NK-92 treated with Interleukin-12 subunit alpha and Interleukin-12 subunit beta, amount 100 ng/mL, for 24 hours (cell line): ENCODE data around the gene KIF22.
"Not testable (repeated sequence)": the region's sequence is repeated elsewhere in the genome, so short reads cannot be mapped to it uniquely, and the experiment has no call there.

Experiments
- DNase-seq: peaks from one replicate; lab custom pipeline; 2025; lab: John Stamatoyannopoulos, UW

The KIF22 gene

GRCh38 chr16:29790183-29790948 lies at the start of gene KIF22:
TSS of gene KIF22 (plus strand) at chr16:29790751. CDS start at chr16:29790760, 9 bp downstream.
- DNase-seq, result peak; percentile 99

DNA sequence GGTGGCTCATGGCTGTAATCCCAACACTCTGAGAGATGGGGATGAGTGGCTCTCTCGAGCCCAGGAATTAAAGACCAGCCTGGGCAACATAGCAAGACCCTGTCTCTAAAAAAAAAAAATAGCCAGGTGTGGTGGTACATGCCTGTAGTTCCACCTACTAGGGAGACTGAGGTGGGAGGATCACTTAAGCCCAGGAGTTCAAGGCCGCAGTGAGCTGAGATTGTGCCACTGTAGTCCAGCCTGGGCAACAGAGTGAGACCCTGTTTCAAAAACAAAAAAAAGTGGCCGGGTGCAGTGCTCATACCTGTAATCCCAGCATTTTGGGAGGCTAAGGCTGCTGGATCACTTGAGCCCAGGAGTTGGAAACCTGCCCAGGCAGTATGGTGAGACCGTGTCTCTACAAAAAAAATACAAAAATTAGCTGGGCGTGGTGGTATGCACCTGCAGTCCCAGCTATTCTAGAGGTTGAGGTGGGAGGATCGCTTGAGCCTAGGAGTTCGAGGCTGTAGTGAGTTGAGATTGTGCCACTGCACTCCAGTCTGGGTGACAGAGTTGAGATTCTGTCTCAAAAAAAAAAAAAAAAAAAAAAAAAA lies 47.8 kb upstream of the KIF22 start:
- no peak for DNase-seq

GRCh38 chr16:29743475-29743826 lies 47.1 kb upstream of the KIF22 start:
- DNase-seq, result no peak

DNA sequence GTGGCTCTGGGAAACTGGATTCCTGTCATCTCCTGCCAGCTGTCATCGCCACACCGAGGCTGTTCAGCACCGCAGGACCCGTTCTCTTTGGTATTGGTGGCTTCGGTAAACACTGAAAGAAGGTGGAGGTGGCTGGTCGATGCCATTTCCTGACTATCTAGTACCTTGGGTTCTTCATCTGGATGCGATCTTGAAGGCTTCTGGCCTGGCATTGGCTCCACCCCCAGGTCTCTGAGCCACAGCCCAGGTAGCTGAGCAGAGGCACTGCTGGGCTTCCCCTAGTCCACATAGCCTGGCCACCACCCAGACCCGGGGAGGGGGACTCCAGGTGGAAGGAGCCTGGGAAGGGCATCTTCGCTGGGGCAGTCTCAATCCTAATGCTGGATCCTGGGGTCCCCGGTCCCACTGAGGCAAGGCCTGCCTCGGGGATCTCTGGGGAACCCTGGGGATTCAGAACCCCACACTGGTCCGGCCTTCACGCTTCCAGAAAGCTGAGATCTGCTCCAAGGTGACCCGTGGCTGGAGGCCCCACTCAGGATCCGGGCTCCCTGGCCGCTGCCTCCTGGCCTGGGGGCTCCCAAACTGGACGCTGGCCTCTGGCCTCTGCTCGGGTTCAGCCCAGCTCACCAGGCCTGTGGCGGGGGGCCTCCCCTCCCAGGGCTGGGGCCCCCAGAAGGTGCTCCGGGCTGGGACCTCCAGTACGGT lies 46.6 kb upstream of the KIF22 start:
- no peak for DNase-seq

DNA sequence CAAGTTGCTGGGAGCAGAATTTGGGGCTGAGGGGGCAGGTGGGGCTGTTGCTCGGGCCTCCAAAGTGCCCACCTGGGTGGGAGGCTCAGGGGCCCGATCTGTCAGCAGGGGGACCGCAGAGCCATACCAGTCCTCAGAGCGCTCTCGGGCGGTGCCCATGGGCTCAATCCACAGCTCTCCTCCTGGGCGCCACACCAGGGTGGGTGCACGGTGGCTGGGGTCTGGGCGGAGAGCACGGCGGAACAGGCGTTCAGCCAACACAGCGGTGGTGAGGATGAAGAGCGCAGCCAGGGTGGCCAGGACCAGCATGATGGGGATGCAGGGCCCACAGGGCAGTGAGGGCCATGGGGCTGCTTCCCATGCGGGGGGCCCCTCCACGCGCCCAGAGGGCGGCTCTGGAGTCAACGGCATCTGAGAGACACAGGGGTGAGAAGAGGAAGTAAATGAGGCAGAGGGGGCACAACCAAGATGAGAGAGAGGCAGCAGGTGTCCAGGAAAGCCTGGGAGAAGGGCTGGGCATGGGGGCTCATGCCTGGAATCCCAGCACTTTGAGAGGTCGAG lies 45.9 kb upstream of the KIF22 start:
- no peak for DNase-seq

GRCh38 chr16:29745121-29745852 lies 45.3 kb upstream of the KIF22 start:
- peak; percentile 30 for DNase-seq

GRCh38 chr16:29745853-29746345 lies 44.7 kb upstream of the KIF22 start, which contains the start of gene C16orf54:
TSS of gene C16orf54 (minus strand) at chr16:29745990. CDS start at chr16:29744951, 1,039 bp downstream.
- peak; percentile 59 for DNase-seq

DNA sequence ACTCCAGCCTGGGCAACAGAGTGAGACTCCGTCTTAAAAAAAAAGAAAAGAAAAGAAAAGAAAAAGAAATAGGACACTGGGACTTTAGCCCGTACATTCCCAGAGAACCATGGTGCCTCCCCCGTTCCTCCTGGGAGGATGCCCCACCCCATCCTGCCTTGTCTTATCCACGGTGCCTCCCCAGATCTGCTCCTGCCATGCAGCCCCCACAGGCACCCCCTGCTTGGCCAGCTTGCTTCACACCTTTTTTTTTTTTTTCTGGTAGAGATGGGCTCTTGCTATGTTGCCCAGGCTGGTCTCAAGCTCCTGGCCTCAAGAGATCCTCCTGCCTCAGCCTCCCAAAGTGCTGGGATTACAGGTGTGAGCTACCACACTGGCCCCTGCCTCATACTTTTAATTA lies 44.0 kb upstream of the KIF22 start:
- not testable (repeated sequence) for DNase-seq

GRCh38 chr16:29747947-29748759 lies 42.4 kb upstream of the KIF22 start:
- DNase-seq, result no peak

DNA sequence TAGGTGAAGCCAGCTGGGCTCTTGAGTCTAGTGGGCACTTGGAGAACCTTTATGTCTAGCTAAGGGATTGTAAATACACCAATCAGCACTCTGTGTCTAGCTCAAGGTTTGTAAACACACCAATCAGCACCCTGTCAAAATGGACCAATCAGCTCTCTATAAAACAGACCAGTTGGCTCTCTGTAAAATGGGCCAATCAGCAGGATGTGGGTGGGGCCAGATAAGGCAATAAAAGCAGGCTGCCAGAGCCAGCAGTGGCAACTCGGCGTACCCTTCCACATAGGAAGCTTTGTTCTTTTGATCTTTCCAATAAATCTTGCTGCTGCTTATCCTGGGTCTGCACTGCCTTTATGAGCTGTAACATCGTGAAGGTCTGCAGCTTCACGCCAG lies 41.8 kb upstream of the KIF22 start:
- DNase-seq, result not testable (repeated sequence)

DNA sequence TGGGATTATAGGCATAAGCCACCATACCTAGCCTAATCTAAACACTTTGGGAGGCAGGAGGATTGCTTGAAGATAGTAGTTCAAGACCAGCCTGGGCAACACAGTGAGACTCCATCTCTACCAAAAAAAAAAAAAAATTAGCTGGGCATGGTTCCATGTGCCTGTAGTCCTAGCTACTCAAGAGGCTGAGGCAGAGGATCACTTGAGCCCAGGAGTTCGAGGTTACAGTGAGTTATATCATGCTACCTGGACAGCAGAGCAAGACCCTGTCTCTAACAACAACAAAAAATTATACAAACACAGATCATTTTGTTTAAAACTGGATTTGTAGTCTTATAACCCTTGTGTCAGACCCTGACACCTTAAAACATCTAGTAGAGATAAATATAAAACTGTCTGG lies 37.0 kb upstream of the KIF22 start:
- DNase-seq, result no peak

GRCh38 chr16:29756654-29757053 lies 33.9 kb upstream of the KIF22 start:
- DNase-seq, result no peak

DNA sequence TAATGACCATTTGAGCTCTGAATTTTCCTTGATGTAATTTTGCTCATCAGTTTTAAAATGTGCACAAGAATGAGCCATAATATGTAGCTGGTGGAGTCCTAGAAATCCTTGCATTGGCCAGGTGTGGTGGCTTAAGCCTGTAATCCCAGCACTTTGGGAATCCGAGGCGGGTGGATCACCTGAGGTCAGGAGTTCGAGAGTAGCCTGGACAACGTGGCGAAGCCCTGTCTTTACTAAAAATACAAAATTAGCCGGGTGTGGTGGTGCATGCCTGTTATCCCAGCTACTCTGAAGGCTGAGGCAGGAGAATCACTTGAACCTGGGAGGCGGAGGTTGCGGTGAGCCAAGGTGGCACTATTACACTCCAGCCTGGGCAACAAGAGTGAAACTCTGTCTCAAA lies 33.5 kb upstream of the KIF22 start:
- DNase-seq, result not testable (repeated sequence)

DNA sequence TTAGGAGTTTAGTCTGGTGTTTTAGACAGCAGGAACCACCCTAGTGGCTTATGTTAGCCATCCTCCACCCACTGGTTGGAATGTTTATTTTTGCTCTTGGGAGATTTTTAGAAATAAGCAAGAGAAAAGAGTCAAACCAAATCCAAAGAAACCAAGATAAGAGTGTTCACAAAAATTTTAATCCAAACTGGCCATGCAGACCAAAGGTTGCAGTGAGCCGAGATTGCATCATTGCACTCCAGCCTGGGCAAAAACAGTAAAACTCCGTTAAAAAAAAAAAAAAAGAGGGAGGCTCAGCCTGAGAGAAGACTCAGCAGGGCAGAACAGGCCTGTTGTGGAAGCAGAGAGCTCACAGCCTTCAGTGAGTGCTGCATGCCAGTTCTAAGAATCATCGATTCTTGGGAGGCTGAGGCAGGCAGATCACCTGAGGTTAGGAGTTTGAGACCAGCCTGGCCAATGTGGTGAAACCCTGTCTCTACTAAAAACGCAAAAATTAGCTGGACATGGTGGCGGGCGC lies 32.5 kb upstream of the KIF22 start:
- no peak for DNase-seq

DNA sequence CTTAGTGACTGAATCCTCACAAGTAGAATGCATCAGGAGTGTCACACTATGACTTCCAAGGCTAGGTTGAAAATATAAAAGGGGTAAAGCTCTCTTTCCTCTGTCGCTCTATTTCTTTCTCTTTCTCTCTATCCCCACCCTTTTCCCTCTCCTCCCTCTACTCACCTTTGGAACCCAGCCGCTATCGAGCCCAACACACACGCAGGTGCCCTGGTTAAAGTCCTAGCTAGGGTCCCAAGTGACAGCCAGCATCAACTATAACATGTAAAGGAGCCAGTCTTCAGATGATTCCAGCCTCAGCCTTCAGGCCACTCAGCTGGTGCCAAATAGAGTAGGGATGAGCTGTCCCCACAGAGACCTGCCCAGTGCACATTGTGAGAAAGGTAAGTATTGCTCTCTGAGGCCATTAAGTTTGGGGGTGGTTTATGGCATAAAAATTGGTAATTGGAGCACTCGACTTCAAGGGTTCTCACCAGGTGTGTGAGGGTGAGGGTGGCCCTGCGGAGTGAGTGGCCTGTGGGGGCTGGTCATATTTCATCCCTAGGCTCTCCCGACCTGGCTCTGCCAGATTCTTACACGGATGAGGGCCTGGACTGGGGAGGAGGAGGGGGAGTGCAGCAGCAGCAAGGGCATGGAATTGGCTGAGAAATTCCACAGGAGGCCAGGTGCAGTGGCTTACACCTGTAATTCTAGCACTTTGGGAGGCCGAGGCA lies 29.8 kb upstream of the KIF22 start:
- no peak for DNase-seq

GRCh38 chr16:29761280-29761651 lies 29.3 kb upstream of the KIF22 start:
- DNase-seq, result not testable (repeated sequence)

DNA sequence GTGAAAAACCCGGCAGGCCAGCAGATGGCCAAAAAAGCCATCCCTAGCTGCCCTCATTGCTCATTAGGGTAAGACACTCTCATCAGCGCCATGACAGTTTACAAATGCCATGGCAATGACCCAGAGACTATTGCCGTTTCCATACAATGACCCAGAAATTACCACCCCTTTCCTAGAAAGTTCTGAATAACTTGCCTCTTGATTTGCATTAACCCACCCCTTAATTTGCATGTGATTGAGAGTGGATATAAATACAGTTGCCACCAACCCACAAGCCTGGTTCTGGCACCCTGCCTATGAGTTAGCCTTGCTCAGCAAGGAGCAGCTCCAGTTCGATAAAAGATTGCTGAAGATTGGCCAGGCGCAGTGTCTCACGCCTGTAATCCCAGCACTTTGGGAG lies 28.7 kb upstream of the KIF22 start:
- DNase-seq, result no peak

GRCh38 chr16:29763326-29763725 lies 27.2 kb upstream of the KIF22 start:
- DNase-seq, result no peak

- DNase-seq, result no peak
These were observed 25.2 kb upstream of the KIF22 start for GRCh38 chr16:29765167-29766032.
